GM19025 (cell line): ENCODE measurements around the gene CPNE2.
A peak's percentile ranks its signal among the peaks of the same experiment; 100 is the strongest.

ENCODE experiments used
- ATAC-seq: cut with Tn5 transposase; IDR thresholded peaks from one replicate; pipeline ENCODE4 v1.9.1; 2021; ENCODE audit warnings: mild to moderate bottlenecking, low read depth, moderate library complexity; ENCODE audit not compliant: unreplicated experiment

Gene CPNE2

GRCh38 chr16:57118461-57119084, 26.2 kb downstream of the CPNE2 start:
- ATAC-seq, result no peak

GRCh38 chr16:57123216-57123973, 31.0 kb downstream of the CPNE2 start:
- no peak for ATAC-seq

GRCh38 chr16:57123974-57124674, 31.7 kb downstream of the CPNE2 start:
- ATAC-seq, result no peak

- no peak for ATAC-seq
Observed at GRCh38 chr16:57125376-57125775, 33.0 kb downstream of the CPNE2 start.

- ATAC-seq, result no peak
Observed at GRCh38 chr16:57125969-57126368, 33.6 kb downstream of the CPNE2 start.

GRCh38 chr16:57126411-57126810, 34.0 kb downstream of the CPNE2 start:
- ATAC-seq, result no peak

- peak; percentile 65 for ATAC-seq
Observed at GRCh38 chr16:57127037-57127763, 34.8 kb downstream of the CPNE2 start.

- ATAC-seq, result no peak
Observed at GRCh38 chr16:57127836-57128235, 35.5 kb downstream of the CPNE2 start.

- no peak for ATAC-seq
Observed at GRCh38 chr16:57128771-57129389, 36.5 kb downstream of the CPNE2 start.

- no peak for ATAC-seq
Observed at GRCh38 chr16:57130950-57131321, 38.6 kb downstream of the CPNE2 start.

GRCh38 chr16:57131351-57131970, 39.1 kb downstream of the CPNE2 start:
- no peak for ATAC-seq

- ATAC-seq, result no peak
Observed at GRCh38 chr16:57132470-57132869, 40.1 kb downstream of the CPNE2 start.

- ATAC-seq, result no peak
Observed at GRCh38 chr16:57133031-57133430, 40.6 kb downstream of the CPNE2 start.

GRCh38 chr16:57133886-57134285, 41.5 kb downstream of the CPNE2 start:
- ATAC-seq, result no peak

GRCh38 chr16:57134982-57135381, 42.6 kb downstream of the CPNE2 start:
- no peak for ATAC-seq

GRCh38 chr16:57137043-57137442, 44.7 kb downstream of the CPNE2 start:
- no peak for ATAC-seq

- no peak for ATAC-seq
Observed at GRCh38 chr16:57137566-57138273, 45.3 kb downstream of the CPNE2 start.

- no peak for ATAC-seq
Observed at GRCh38 chr16:57138281-57138935, 46.0 kb downstream of the CPNE2 start.
